ENCODE results near the gene APOBEC4.
A peak's percentile ranks its signal among the peaks of the same experiment; 100 is the strongest.

The APOBEC4 gene

DNA sequence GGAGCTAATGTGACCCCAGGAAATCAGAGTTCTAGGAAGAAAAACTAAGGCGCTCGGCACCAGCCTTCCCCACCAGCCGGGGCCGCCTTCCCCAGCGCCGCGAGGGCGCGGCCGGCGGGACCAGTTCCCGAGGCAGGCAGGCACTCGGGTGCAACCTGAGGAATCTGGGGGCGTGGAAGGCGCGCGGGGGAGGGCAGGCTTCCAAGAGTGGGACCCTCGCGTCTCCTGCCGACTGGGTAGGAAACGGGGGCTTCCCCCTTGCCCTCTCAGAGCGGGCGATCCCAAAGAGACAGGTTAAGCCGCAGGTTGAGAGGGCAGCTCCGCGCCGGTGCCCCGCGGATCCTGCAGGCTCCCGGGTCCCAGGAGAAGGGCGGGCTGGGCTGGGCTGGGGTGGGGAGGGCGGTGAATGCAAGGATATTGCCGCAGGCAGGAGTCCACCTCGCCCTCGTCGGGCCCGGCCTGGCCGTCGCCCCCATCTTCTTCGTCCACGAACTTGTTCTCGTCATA is 18.0 kb downstream of the APOBEC4 start:
- TF ChIP-seq, protein P1, sequence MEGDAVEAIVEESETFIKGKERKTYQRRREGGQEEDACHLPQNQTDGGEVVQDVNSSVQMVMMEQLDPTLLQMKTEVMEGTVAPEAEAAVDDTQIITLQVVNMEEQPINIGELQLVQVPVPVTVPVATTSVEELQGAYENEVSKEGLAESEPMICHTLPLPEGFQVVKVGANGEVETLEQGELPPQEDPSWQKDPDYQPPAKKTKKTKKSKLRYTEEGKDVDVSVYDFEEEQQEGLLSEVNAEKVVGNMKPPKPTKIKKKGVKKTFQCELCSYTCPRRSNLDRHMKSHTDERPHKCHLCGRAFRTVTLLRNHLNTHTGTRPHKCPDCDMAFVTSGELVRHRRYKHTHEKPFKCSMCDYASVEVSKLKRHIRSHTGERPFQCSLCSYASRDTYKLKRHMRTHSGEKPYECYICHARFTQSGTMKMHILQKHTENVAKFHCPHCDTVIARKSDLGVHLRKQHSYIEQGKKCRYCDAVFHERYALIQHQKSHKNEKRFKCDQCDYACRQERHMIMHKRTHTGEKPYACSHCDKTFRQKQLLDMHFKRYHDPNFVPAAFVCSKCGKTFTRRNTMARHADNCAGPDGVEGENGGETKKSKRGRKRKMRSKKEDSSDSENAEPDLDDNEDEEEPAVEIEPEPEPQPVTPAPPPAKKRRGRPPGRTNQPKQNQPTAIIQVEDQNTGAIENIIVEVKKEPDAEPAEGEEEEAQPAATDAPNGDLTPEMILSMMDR (IDR thresholded peaks at IDR 0.05; ENCODE audit: low read depth, low read length, missing control alignments), result no peak
- H3K4me3 ChIP-seq (replicated peaks; ENCODE audit: low read depth, low read length), result peak overlapping the region; percentile 85
- no peak for DNase-seq (ENCODE audit: extremely low read depth, low read depth)

DNA sequence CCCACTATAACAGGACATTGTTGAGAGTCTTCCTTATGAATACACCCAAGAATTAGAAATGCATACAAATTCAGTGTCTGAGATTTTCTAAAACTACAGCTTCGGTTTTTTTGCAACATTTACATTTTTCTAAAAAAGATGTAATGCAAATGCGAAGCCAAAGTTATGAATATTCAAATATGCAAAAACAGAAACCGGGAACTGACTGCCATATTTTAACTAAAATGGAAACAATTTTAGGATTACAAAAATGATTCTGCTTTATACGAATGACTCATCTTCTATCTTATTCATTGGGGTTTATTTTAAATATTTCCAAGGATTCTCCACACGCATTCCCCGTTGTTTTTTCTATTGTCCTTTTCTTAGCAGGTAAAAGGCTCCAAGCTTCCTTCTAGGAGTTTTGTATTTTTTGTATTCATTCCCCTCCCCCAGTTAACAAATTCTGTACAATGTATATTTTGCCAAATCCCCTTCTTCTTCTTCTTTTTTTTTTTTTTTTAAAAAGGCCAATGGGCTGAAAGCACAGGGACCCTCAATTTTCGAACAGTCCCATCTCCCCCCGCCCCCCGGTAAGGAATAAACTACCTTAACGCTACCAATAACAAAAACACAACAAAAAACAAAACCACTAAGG is 18.6 kb downstream of the APOBEC4 start:
- TF ChIP-seq, protein P1 (IDR thresholded peaks at IDR 0.05; ENCODE audit: low read depth, low read length, missing control alignments), result no peak
- no peak for DNase-seq (ENCODE audit: extremely low read depth, low read depth)

DNA sequence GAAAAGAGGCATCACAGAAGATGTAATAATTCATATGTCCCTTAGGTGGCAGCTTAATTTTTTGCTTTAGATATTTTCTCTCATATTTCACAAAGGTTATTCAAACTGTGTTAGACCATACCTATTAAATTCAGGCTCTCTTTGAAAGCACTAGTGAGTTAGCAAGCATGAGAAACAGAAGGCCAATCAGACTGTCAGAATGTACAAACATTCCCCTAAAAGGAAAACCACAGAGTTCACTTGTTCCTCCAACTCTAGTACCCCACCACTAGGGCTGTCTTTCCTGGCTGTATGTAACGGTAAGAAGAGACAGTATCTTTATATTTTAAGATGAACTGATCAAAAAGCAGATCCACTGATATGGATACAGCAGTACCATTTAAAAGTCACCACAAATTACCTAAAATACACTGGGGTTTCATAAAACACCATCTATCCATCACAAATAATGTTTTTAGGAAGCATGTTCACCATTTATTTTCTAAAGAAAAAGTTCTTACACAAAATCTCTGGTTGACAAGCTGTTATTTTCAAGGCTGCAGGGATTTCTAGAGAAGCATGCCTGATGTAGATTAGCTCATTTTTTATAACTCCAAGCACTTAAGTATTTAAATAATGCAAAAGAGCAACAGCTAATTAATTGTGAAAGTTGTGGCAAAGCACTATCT is 19.3 kb downstream of the APOBEC4 start:
- peak overlapping the region; percentile 85 for H3K4me3 ChIP-seq (replicated peaks; ENCODE audit: low read depth, low read length)
- TF ChIP-seq, protein P1 (IDR thresholded peaks at IDR 0.05; ENCODE audit: low read depth, low read length, missing control alignments), result peak; percentile 34
- peak; percentile 89 for DNase-seq (ENCODE audit: extremely low read depth, low read depth)

More for the DNA sequence above, 18.6 kb downstream of the APOBEC4 start:
- H3K4me3 ChIP-seq (replicated peaks; ENCODE audit: low read depth, low read length), result peak overlapping the region; percentile 85

DNA sequence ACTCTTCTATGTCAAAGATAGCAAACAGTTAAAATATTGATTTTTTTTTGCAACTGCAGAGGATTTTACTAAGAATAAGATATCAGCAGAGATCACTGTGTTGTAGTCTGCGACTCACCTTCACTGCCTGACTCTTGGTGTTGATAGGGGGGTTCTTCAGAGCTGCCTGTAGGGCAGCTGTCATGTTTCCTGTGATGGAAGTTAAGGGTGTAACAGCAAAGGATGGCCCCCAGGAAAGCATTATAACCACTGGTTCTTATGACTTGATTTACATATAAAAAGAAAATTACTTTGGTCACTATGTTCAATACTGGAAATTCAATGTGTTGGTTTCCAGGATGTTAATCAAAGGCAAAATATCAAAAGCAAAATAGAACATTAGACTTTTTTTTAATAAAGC is 20.2 kb downstream of the APOBEC4 start:
- peak overlapping the region; percentile 85 for H3K4me3 ChIP-seq (replicated peaks; ENCODE audit: low read depth, low read length)
- no peak for DNase-seq (ENCODE audit: extremely low read depth, low read depth)
- TF ChIP-seq, protein P1 (IDR thresholded peaks at IDR 0.05; ENCODE audit: low read depth, low read length, missing control alignments), result no peak

DNA sequence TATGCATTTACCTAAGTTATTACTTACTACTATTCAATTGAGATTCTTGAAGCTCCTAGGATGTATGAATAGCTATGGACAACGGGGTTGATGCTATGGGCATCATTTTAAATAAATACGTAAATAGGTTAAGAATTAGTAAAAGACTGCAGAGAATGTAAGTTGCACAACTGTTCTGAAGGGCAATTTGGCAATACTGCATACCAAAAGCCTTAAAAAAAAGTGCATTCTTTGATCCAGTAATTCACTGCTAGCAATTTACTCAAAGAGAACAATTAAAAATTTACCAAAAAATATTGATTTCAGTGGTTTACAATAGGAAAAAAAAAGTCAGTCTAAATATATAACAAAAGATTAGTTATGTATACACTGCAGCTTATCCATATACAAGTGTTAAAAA is 21.0 kb downstream of the APOBEC4 start:
- TF ChIP-seq, protein P1 (IDR thresholded peaks at IDR 0.05; ENCODE audit: low read depth, low read length, missing control alignments), result no peak
- peak overlapping the region; percentile 85 for H3K4me3 ChIP-seq (replicated peaks; ENCODE audit: low read depth, low read length)
- no peak for DNase-seq (ENCODE audit: extremely low read depth, low read depth)

DNA sequence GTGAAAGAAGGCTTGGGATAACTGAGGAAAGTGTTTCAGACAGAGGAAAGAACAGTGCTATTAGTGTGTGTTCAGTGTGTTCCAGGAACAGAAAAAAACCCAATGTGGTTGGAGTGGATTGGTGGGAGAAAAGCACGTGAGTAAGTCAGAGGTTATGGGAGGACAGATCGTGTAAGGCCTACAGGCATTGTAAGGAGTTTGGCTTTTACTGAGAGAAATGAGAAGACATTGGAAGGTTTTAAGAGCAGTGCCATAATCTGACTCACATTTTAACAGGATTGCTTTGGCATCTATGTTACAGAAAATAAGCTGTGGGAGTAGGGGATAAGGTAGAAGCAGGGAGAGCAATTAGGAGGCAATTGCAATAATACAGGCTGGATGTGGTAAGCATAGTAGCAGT is 22.4 kb downstream of the APOBEC4 start:
- no peak overlapping the region for H3K4me3 ChIP-seq (replicated peaks; ENCODE audit: low read depth, low read length)
- TF ChIP-seq, protein P1 (IDR thresholded peaks at IDR 0.05; ENCODE audit: low read depth, low read length, missing control alignments), result no peak
- DNase-seq (ENCODE audit: extremely low read depth, low read depth), result no peak
